Lung (tissue), 12 donors: ENCODE data around the gene TRIM75. TPM values are rescaled to one million over a fixed set of nuclear protein-coding genes. Genes with fewer than 3 reads are reported as not detected.
A peak's percentile ranks its signal among the peaks of the same experiment; 100 is the strongest.

Experiments
- ATAC-seq: fragments of 200-7000 bp; cut with Tn5 transposase; one replicate; pipeline ENCODE4 v1.9.1; 2020; ENCODE audit warnings: moderate number of reproducible peaks; ENCODE audit not compliant: insufficient read depth, low FRiP score
- DNase-seq, 3 donors: peaks; one replicate each; pipeline ENCODE4 v3.0.0-alpha.2; 2013 to 2017
- H3K27ac ChIP-seq, 2 donors: one replicate each; pipeline ENCODE4 v1.5.1; 2013; ENCODE audit warnings: mild to moderate bottlenecking in 2 of 2, moderate library complexity in 2 of 2, control low read depth in 1 of 2, inconsistent platforms in 1 of 2, low read depth in 1 of 2, low read length in 1 of 2
- H3K27me3 ChIP-seq, 3 donors: one replicate each; pipeline ENCODE4 v1.5.1; 2013; ENCODE audit warnings: low read length in 2 of 3; ENCODE audit not compliant: control insufficient read depth in 3 of 3, insufficient read depth in 3 of 3
- H3K36me3 ChIP-seq, 4 donors: one replicate each; pipeline ENCODE4 v1.5.1; 2013; ENCODE audit warnings: low read length in 4 of 4, mild to moderate bottlenecking in 1 of 4, moderate library complexity in 1 of 4; ENCODE audit not compliant: control insufficient read depth in 4 of 4, insufficient read depth in 4 of 4
- H3K4me1 ChIP-seq, 5 donors: one replicate each; pipeline ENCODE4 v1.5.1; 2013; ENCODE audit warnings: low read length in 5 of 5, mild to moderate bottlenecking in 2 of 5, moderate library complexity in 1 of 5; ENCODE audit not compliant: control insufficient read depth in 5 of 5, insufficient read depth in 5 of 5
- H3K4me3 ChIP-seq: one replicate; pipeline ENCODE4 v1.5.1; 2013; ENCODE audit warnings: mild to moderate bottlenecking, control low read depth, moderate library complexity
- H3K9ac ChIP-seq, 2 donors: one replicate each; pipeline ENCODE4 v1.5.1; 2013; ENCODE audit warnings: low read length in 2 of 2, control low read depth in 1 of 2; ENCODE audit not compliant: insufficient read depth in 1 of 2
- H3K9me3 ChIP-seq, 4 donors: one replicate each; pipeline ENCODE4 v1.5.1; 2013; ENCODE audit warnings: low read length in 3 of 4, mild to moderate bottlenecking in 1 of 4, moderate library complexity in 1 of 4; ENCODE audit not compliant: control insufficient read depth in 4 of 4, insufficient read depth in 3 of 4
- CTCF ChIP-seq: IDR thresholded peaks from 2 replicates; pipeline ENCODE4 v1.5.1; 2012; ENCODE audit warnings: mild to moderate bottlenecking; ENCODE audit errors: control extremely low read depth, extremely low read depth
- WGBS, 2 donors: extraction: QIAGEN DNeasy Blood & Tissue Kit; methylation state at CpG; one replicate each; pipeline ENCODE4 v1.1.7; 2013; 5-methylcytosine and 5-hydroxymethylcytosine counted together
- polyA plus RNA-seq, 2 donors: library from polyadenylated mRNA; stranded (reverse); fragments of 200-250 nt; gene quantifications; one replicate each; pipeline ENCODE4 v1.2.1, GENCODE V29; 2013
- total RNA-seq, 2 donors: library from RNA; depleted of rRNA in 1 of 2; stranded (reverse); fragments of >200 nt in 1 of 2; gene quantifications; one replicate each; pipeline ENCODE4 v1.2.1, GENCODE V29; 2014 to 2021
- donor health status: control.
- donor health status: control.
- donor health status: Bipolar disorder and iron deficiency.
- donor health status: healthy.
- donor health status: DM: yes; HTN: yes; CAD: no.

TRIM75 gene
- total and polyA plus RNA-seq, 4 donors, result not detected

DNA sequence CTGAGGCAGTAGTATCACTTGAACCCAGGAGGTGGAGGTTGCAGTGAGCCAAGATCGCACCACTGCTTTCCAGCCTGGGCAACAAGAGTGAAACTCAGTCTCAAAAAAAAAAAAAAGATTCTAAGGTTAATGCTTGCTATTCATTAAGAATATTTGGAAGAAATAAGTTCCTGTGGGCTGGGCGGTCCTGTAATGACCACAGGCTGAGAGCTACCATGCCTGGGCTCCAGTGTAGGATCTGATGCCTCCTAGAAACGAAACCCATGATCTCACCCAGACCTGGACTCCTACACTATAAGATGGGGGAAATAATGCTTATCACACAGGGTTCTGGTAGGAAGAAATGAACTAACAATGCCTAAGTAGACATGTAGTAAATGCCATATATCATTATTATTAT, 41.2 kb downstream of the TRIM75 start:
- ATAC-seq (no peak), DNase-seq (no peak)
- no peak for TF ChIP-seq CTCF
- Histone ChIP-seq H3K36me3 (peaks cover 0 to 19% (median 9%) of the 10 kb centered on the region in 4 donors), H3K4me1 (no peaks in the 10 kb centered on the region), H3K9ac (no peak overlapping the region), H3K9me3 (no peaks in the 10 kb centered on the region), H3K4me3 (no peak overlapping the region), H3K27me3 (no peaks in the 10 kb centered on the region), H3K27ac (no peak overlapping the region)
- WGBS, 2 donors, result 99 to 100% methylated on average over 3 of the region's 3 CpGs

- Histone ChIP-seq H3K36me3 (peaks cover 0 to 18% (median 9%) of the 10 kb centered on the region in 4 donors), H3K4me1 (no peaks in the 10 kb centered on the region), H3K9me3 (no peaks in the 10 kb centered on the region), H3K9ac (no peak overlapping the region), H3K4me3 (no peak overlapping the region), H3K27ac (no peak overlapping the region), H3K27me3 (no peaks in the 10 kb centered on the region)
- WGBS, 2 donors, result 63 to 80% methylated on average over 1 of the region's 1 CpG
- no peak for TF ChIP-seq CTCF
- DNase-seq, result no peak
- ATAC-seq, result no peak
These were observed 41.6 kb downstream of the TRIM75 start for GRCh38 chr4:165095291-165095690.

DNA sequence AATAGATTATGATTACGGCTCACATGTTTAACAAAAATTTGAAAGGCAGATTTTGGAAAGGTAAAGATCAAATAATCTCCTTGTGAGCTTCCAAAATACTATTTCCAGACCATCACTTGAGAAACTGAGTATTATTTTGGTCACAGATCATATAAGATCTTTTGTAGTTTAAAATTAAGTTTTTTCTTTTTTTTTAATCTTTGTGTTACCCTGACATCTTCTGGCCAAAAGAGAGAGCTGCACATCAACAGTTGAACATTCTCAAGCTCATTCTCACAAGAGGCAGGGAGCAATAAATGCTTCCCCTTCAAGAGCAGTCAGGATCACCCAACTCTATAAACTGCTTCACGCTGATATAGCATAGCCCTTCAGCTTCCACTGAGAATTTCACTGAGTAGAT, 43.1 kb downstream of the TRIM75 start:
- Histone ChIP-seq H3K9ac (no peak overlapping the region), H3K9me3 (no peaks in the 10 kb centered on the region), H3K27me3 (no peaks in the 10 kb centered on the region), H3K4me3 (no peak overlapping the region), H3K4me1 (no peaks in the 10 kb centered on the region), H3K27ac (no peak overlapping the region), H3K36me3 (peaks cover 5 to 19% (median 15%) of the 10 kb centered on the region in 4 donors)
- ATAC-seq (no peak), DNase-seq (peak in 2 of 3 donors; percentile 42 to 55)
- 87 to 94% methylated on average over 2 of the region's 2 CpGs for WGBS, 2 donors
- no peak for TF ChIP-seq CTCF

DNA sequence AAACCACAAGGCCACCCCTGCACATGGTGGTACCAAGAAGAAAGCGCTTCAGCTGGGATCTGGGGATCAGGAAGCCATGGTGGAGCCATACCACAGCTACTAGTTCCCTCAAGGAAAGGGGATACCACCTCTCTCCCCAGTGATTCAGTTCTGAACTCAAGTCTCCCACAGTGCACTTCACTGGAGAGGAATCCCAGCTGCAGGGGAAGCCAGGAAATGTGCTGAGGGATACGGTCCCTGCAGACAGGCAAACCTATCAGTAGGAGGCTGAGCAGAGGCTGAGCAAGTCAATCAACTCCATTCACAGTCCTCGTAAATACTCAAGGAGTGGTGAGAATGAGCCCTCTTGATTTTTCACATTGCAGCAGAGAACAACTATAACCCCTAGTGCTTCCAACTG, 48.0 kb downstream of the TRIM75 start:
- no peak overlapping the region for H3K27ac ChIP-seq
- TF ChIP-seq CTCF, result no peak

More for the DNA sequence above, 48.0 kb downstream of the TRIM75 start:
- no peak for ATAC-seq
- Histone ChIP-seq H3K4me3 (no peak overlapping the region), H3K4me1 (no peaks in the 10 kb centered on the region), H3K36me3 (peaks cover 7 to 15% (median 13%) of the 10 kb centered on the region in 4 donors), H3K9ac (no peak overlapping the region), H3K9me3 (no peaks in the 10 kb centered on the region), H3K27me3 (no peaks in the 10 kb centered on the region)
- WGBS, 2 donors, result 89 to 92% methylated on average over 3 of the region's 3 CpGs
- DNase-seq, result no peak
